MG63 (cell line): ENCODE measurements around the gene SESTD1. TPM values are rescaled to one million over a fixed set of nuclear protein-coding genes. Genes with fewer than 3 reads are reported as not detected.

ENCODE experiments used
- DNase-seq: peaks from one replicate; pipeline ENCODE4 v3.0.0-alpha.2; 2020
- H3K27me3 ChIP-seq: fragments of 250-450 bp; sonication (Bioruptor Pico); 2 replicates; pipeline ENCODE4 v1.5.1; 2020; ENCODE audit warnings: mild to moderate bottlenecking, moderate library complexity
- H3K36me3 ChIP-seq: fragments of 250-450 bp; sonication (Bioruptor Pico); 2 replicates; pipeline ENCODE4 v1.5.1; 2020; ENCODE audit warnings: mild to moderate bottlenecking, moderate library complexity
- H3K4me3 ChIP-seq: fragments of 250-450 bp; sonication (Bioruptor Pico); 2 replicates; pipeline ENCODE4 v1.5.1; 2020; ENCODE audit warnings: mild to moderate bottlenecking, moderate library complexity
- H3K9me3 ChIP-seq: fragments of 250-450 bp; sonication (Bioruptor Pico); 2 replicates; pipeline ENCODE4 v1.5.1; 2020; ENCODE audit warnings: mild to moderate bottlenecking, moderate library complexity
- total RNA-seq: library from RNA; depleted of rRNA; stranded (reverse); fragments of >200 nt; shearing (Covaris generic); gene quantifications from 2 replicates; pipeline ENCODE4 v1.2.3, GENCODE V29; 2014; ENCODE audit warnings: low replicate concordance; rRNA removed

SESTD1 gene
- 5.5 and 5.6 TPM in 2 replicates for total RNA-seq

- H3K27me3 ChIP-seq, result no peaks in the 10 kb centered on the region
- peak within 1 kb of the TSS; percentile 60 for H3K4me3 ChIP-seq
- no peaks in the 10 kb centered on the region; the same call in 1 of the 2 replicates for H3K36me3 ChIP-seq
- no peaks in the 10 kb centered on the region for H3K9me3 ChIP-seq
- peak; percentile 72 for DNase-seq
Observed at GRCh38 chr2:179264368-179265081, at the start of gene SESTD1. Gene SESTD1 (minus strand): TSS chr2:179264832. CDS start chr2:179191841, 72,991 bp downstream.

GRCh38 chr2:179313057-179313456 lies 48.4 kb upstream of the SESTD1 start:
- no peaks in the 10 kb centered on the region for H3K9me3 ChIP-seq
- no peak for DNase-seq
- H3K4me3 ChIP-seq, result no peak overlapping the region
- no peaks in the 10 kb centered on the region for H3K36me3 ChIP-seq
- H3K27me3 ChIP-seq, result no peaks in the 10 kb centered on the region

GRCh38 chr2:179311101-179311500 lies 46.5 kb upstream of the SESTD1 start:
- no peaks in the 10 kb centered on the region for H3K27me3 ChIP-seq
- no peaks in the 10 kb centered on the region for H3K36me3 ChIP-seq
- no peaks in the 10 kb centered on the region for H3K9me3 ChIP-seq
- H3K4me3 ChIP-seq, result no peak overlapping the region
- DNase-seq, result no peak

- Histone ChIP-seq H3K4me3 (no peak overlapping the region), H3K9me3 (no peaks in the 10 kb centered on the region), H3K36me3 (no peaks in the 10 kb centered on the region), H3K27me3 (no peaks in the 10 kb centered on the region)
- DNase-seq, result no peak
Observed at GRCh38 chr2:179307616-179308371, 43.2 kb upstream of the SESTD1 start.

- Histone ChIP-seq H3K36me3 (no peaks in the 10 kb centered on the region), H3K4me3 (no peak overlapping the region), H3K9me3 (no peaks in the 10 kb centered on the region), H3K27me3 (no peaks in the 10 kb centered on the region)
- DNase-seq, result no peak
Observed at GRCh38 chr2:179305125-179305524, 40.5 kb upstream of the SESTD1 start.

- no peak overlapping the region for H3K4me3 ChIP-seq
- H3K27me3 ChIP-seq, result no peaks in the 10 kb centered on the region
- DNase-seq, result no peak
- no peaks in the 10 kb centered on the region for H3K36me3 ChIP-seq
- no peaks in the 10 kb centered on the region for H3K9me3 ChIP-seq
Observed at GRCh38 chr2:179304424-179304823, 39.8 kb upstream of the SESTD1 start.

GRCh38 chr2:179302764-179303571 lies 38.3 kb upstream of the SESTD1 start:
- H3K36me3 ChIP-seq, result no peaks in the 10 kb centered on the region
- H3K27me3 ChIP-seq, result no peaks in the 10 kb centered on the region
- peak; percentile 3 for DNase-seq

GRCh38 chr2:179302149-179302548 lies 37.5 kb upstream of the SESTD1 start:
- no peak for DNase-seq
- Histone ChIP-seq H3K27me3 (no peaks in the 10 kb centered on the region), H3K4me3 (no peak overlapping the region), H3K36me3 (no peaks in the 10 kb centered on the region), H3K9me3 (no peaks in the 10 kb centered on the region)

More at GRCh38 chr2:179302764-179303571, 38.3 kb upstream of the SESTD1 start:
- H3K4me3 ChIP-seq, result no peak overlapping the region
- no peaks in the 10 kb centered on the region for H3K9me3 ChIP-seq

GRCh38 chr2:179298666-179299065 lies 34.0 kb upstream of the SESTD1 start:
- no peaks in the 10 kb centered on the region for H3K36me3 ChIP-seq
- no peaks in the 10 kb centered on the region for H3K9me3 ChIP-seq
- DNase-seq, result no peak
- no peak overlapping the region for H3K4me3 ChIP-seq
- H3K27me3 ChIP-seq, result no peaks in the 10 kb centered on the region

GRCh38 chr2:179297927-179298326 lies 33.3 kb upstream of the SESTD1 start:
- H3K4me3 ChIP-seq, result no peak overlapping the region
- H3K27me3 ChIP-seq, result no peaks in the 10 kb centered on the region
- DNase-seq, result no peak
- no peaks in the 10 kb centered on the region for H3K36me3 ChIP-seq
- H3K9me3 ChIP-seq, result no peaks in the 10 kb centered on the region

GRCh38 chr2:179290329-179290728 lies 25.7 kb upstream of the SESTD1 start:
- no peaks in the 10 kb centered on the region for H3K27me3 ChIP-seq
- H3K9me3 ChIP-seq, result no peaks in the 10 kb centered on the region
- DNase-seq, result no peak
- H3K36me3 ChIP-seq, result no peaks in the 10 kb centered on the region
- no peak overlapping the region for H3K4me3 ChIP-seq

- no peak overlapping the region for H3K4me3 ChIP-seq
- H3K9me3 ChIP-seq, result no peaks in the 10 kb centered on the region
- no peak for DNase-seq
- no peaks in the 10 kb centered on the region for H3K36me3 ChIP-seq
- H3K27me3 ChIP-seq, result no peaks in the 10 kb centered on the region
Observed at GRCh38 chr2:179285060-179285459, 20.4 kb upstream of the SESTD1 start.

- Histone ChIP-seq H3K4me3 (no peak overlapping the region), H3K36me3 (no peaks in the 10 kb centered on the region), H3K9me3 (no peaks in the 10 kb centered on the region), H3K27me3 (no peaks in the 10 kb centered on the region)
- no peak for DNase-seq
Observed at GRCh38 chr2:179277429-179278196, 13.0 kb upstream of the SESTD1 start.

- no peak overlapping the region for H3K4me3 ChIP-seq
- peak; percentile 11 for DNase-seq
- no peaks in the 10 kb centered on the region for H3K27me3 ChIP-seq
- no peaks in the 10 kb centered on the region for H3K9me3 ChIP-seq
- no peaks in the 10 kb centered on the region for H3K36me3 ChIP-seq
Observed at GRCh38 chr2:179275253-179276012, 10.8 kb upstream of the SESTD1 start.

- Histone ChIP-seq H3K27me3 (no peaks in the 10 kb centered on the region), H3K4me3 (no peak overlapping the region), H3K9me3 (no peaks in the 10 kb centered on the region), H3K36me3 (no peaks in the 10 kb centered on the region)
- no peak for DNase-seq
Observed at GRCh38 chr2:179274749-179275148, 10.1 kb upstream of the SESTD1 start.

- H3K9me3 ChIP-seq, result no peaks in the 10 kb centered on the region
- no peaks in the 10 kb centered on the region for H3K27me3 ChIP-seq
- no peak overlapping the region for H3K4me3 ChIP-seq
- no peaks in the 10 kb centered on the region for H3K36me3 ChIP-seq
- DNase-seq, result no peak
Observed at GRCh38 chr2:179273461-179273962, 8.9 kb upstream of the SESTD1 start.
